DOHH2 (cell line): ENCODE measurements around the gene PLA2G6.

Source experiments
- H3F3A ChIP-seq: fragments of 200-600 bp; sonication (generic), shearing (Covaris generic); 2 replicates; pipeline ENCODE4 v1.6.0; 2016; ENCODE audit warnings: antibody characterized with exemption, mild to moderate bottlenecking; ENCODE audit not compliant: control insufficient read depth, insufficient read depth
- H3K27ac ChIP-seq: fragments of 200-600 bp; sonication (generic); 2 replicates; pipeline ENCODE4 v1.5.1; 2014; ENCODE audit warnings: low read depth, mild to moderate bottlenecking, low read length, moderate library complexity
- H3K27me3 ChIP-seq: fragments of 200-600 bp; sonication (generic); 2 replicates; pipeline ENCODE4 v1.6.1; 2014; ENCODE audit warnings: mild to moderate bottlenecking, low read length, mixed read lengths; ENCODE audit not compliant: control insufficient read depth
- H3K36me3 ChIP-seq: fragments of 200-600 bp; sonication (generic); 2 replicates; pipeline ENCODE4 v1.6.1; 2014; ENCODE audit warnings: mild to moderate bottlenecking, low read length, moderate library complexity, mixed read lengths; ENCODE audit not compliant: control insufficient read depth
- H3K4me1 ChIP-seq: fragments of 200-600 bp; sonication (generic); 2 replicates; pipeline ENCODE4 v1.6.1; 2014; ENCODE audit warnings: mild to moderate bottlenecking, low read length, mixed read lengths; ENCODE audit not compliant: control insufficient read depth
- H3K4me2 ChIP-seq: fragments of 200-600 bp; sonication (generic); 2 replicates; pipeline ENCODE4 v1.6.0; 2014; ENCODE audit warnings: mild to moderate bottlenecking, low read length, moderate library complexity
- H3K4me3 ChIP-seq: fragments of 200-600 bp; sonication (generic); 2 replicates; pipeline ENCODE4 v1.5.1; 2014; ENCODE audit warnings: mild to moderate bottlenecking, low read length, mixed read lengths
- H3K79me2 ChIP-seq: fragments of 200-600 bp; sonication (generic); 2 replicates; pipeline ENCODE4 v1.6.1; 2014; ENCODE audit warnings: mild to moderate bottlenecking, low read length, mixed read lengths; ENCODE audit not compliant: control insufficient read depth
- H3K9me2 ChIP-seq: fragments of 200-600 bp; sonication (generic); replicated peaks from 2 replicates; pipeline ENCODE4 v1.6.1; 2014; ENCODE audit warnings: mild to moderate bottlenecking, low read length, mixed read lengths; ENCODE audit not compliant: control insufficient read depth
- H3K9me3 ChIP-seq: fragments of 200-600 bp; sonication (generic); 2 replicates; pipeline ENCODE4 v1.6.1; 2014; ENCODE audit warnings: antibody characterized with exemption, low read length, mixed read lengths; ENCODE audit not compliant: control insufficient read depth, insufficient read depth
- H4K20me1 ChIP-seq: fragments of 200-600 bp; sonication (generic); 2 replicates; pipeline ENCODE4 v1.6.0; 2014; ENCODE audit warnings: low read depth, mild to moderate bottlenecking, antibody characterized with exemption, low read length, moderate library complexity; ENCODE audit not compliant: control insufficient read depth, insufficient read depth
- CTCF ChIP-seq: fragments of 200-600 bp; sonication (generic); IDR thresholded peaks from one replicate; pipeline ENCODE4 v1.5.1; 2014; ENCODE audit warnings: antibody characterized with exemption, mild to moderate bottlenecking, low read depth, low read length; ENCODE audit not compliant: poor library complexity, severe bottlenecking
- EZH2phosphoT487 ChIP-seq: fragments of 200-600 bp; sonication (generic); IDR thresholded peaks from 2 replicates; pipeline ENCODE4 v1.6.1; 2017; ENCODE audit warnings: borderline replicate concordance, mild to moderate bottlenecking, antibody characterized with exemption, low read length, moderate library complexity, mixed read lengths

PLA2G6 gene

DNA sequence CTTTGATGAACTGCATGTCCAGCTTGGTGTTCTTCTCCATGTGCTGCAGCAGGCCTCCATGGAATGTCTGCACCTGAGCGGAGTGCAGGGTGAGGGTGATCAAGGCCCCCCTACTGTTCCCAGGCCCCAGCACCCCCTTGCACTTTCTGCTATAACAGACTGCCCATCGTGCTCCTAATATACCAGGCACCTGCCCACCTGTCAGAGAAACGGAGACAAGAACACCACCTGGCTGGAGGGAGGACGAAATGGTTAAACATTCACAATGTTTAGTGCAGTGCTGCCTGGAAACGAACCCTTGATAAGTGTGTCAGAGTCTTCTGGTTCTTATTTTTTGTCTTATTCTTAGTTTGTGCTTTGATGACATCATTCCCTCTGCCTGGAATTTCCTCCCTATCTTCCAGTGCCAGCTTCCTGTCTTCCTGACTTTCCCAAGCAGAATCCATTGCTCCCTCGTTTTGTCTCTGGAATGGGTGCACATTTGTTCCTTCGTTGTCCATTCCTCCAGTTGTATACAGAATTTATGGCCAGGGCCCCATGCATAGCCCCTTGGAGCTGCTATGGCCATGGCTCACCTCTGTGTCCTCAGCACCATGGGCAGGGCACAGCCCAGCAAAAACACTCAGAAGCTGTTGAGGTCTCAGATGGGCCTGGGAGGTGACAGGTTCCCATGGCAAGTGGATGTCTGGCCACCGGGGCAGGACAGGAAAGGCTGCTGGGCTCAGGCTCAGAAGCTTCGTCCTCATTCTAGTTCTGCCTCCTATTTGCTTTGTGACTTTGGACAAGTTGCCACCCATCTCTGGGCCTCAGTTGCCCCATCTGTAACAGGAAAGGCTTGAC, 83.0 kb downstream of the PLA2G6 start:
- Histone ChIP-seq H3K4me2 (no peak overlapping the region), H3K27me3 (no peaks in the 10 kb centered on the region), H3K36me3 (no peaks in the 10 kb centered on the region), H3K9me3 (no peaks in the 10 kb centered on the region), H3K9me2 (no peaks in the 10 kb centered on the region), H3K4me3 (no peak overlapping the region), H3K4me1 (no peaks in the 10 kb centered on the region), H4K20me1 (no peaks in the 10 kb centered on the region), H3K79me2 (no peaks in the 10 kb centered on the region), H3K27ac (no peak overlapping the region), H3F3A (no peaks in the 10 kb centered on the region)
- TF ChIP-seq EZH2phosphoT487, result no peak
- TF ChIP-seq CTCF, result no peak

DNA sequence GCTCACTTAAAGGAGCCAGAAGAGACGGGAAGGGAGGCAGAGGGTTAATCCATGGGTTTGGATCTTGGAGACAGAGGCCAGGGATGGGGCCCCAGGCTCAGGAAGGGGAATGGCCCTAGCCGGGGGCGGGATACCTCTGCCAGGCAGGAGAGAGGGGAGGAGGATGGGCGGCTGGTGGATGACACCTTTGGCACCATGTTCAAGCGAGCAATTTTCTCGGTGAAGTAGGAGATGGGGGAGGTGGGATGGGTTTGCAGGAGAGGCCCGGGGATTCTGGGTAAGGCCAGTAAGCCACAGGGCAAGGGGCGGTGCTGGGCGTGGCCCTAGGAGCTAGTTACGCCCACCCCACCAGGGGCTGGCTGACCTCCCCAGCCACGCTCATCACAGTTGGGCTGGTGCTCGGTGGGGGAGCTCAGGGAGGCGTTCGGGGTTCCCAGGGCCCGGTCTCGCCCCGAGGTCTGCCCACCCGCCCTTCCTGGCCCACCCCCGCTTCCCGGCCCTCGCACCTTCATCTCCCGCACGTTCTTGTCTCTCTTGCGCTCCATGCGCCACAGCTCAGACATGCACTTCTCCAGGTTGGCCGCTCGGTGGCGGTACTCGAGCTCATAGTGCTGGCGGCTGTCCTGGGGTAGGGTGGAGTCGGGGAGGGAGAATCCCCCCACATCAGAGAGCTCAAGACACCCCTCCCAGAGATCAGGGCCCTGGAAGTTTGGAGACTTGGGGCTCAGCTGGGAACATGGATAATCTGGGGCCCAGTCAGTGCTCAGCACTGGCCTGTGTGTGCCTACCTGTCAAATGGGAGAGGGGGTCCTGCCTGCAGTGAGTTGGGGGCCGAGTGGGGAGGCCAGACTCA, 83.8 kb downstream of the PLA2G6 start:
- Histone ChIP-seq H3K9me3 (no peaks in the 10 kb centered on the region), H3F3A (no peaks in the 10 kb centered on the region), H3K9me2 (no peaks in the 10 kb centered on the region), H3K79me2 (no peaks in the 10 kb centered on the region), H3K4me2 (no peak overlapping the region), H3K4me3 (no peak overlapping the region), H3K4me1 (no peaks in the 10 kb centered on the region), H3K27ac (no peak overlapping the region), H3K36me3 (no peaks in the 10 kb centered on the region), H4K20me1 (no peaks in the 10 kb centered on the region), H3K27me3 (no peaks in the 10 kb centered on the region)
- TF ChIP-seq EZH2phosphoT487, result no peak
- TF ChIP-seq CTCF, result no peak

DNA sequence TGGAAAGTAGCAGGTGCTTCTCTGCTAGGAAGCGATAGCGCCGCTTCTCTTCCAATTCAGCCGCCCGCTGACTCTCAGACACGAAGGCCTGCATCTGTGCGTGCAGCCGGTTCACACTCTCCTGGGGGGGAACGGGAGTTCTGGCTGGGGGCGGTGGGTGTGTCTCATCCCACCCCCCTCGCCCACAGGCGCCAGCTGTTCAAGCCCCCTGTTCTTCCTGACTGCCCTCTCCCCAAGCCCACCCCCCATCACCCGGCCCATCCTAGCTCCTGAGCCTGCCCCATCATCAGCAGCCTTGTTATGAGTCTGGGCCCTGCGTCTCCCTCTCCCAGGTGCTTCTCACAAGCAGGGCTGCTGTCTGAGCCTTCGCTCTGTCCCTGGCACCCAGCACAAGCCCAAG, 84.6 kb downstream of the PLA2G6 start:
- H3K9me2 ChIP-seq, result no peaks in the 10 kb centered on the region
- H3K9me3 ChIP-seq, result no peaks in the 10 kb centered on the region
- H3K27ac ChIP-seq, result no peak overlapping the region
- H3K4me1 ChIP-seq, result no peaks in the 10 kb centered on the region
- H3K36me3 ChIP-seq, result no peaks in the 10 kb centered on the region
- no peak overlapping the region for H3K4me3 ChIP-seq
- H3F3A ChIP-seq, result no peaks in the 10 kb centered on the region
- no peaks in the 10 kb centered on the region for H4K20me1 ChIP-seq
- TF ChIP-seq CTCF (no peak), EZH2phosphoT487 (no peak)
- H3K79me2 ChIP-seq, result no peaks in the 10 kb centered on the region
- no peaks in the 10 kb centered on the region for H3K27me3 ChIP-seq
- no peak overlapping the region for H3K4me2 ChIP-seq
